Breast epithelium (tissue), 4 donors: ENCODE results near the gene GALNT9. TPM values are rescaled to one million over a fixed set of nuclear protein-coding genes. Genes with fewer than 3 reads are reported as not detected.

Source experiments
- DNase-seq, 2 donors: peaks; one replicate each; pipeline ENCODE4 v3.0.0-alpha.2; 2019; ENCODE audit warnings: low spot score in 2 of 2
- H3K27ac ChIP-seq, 2 donors: fragments of 200-600 bp; sonication (generic) in 1 of 2; one replicate each; pipeline ENCODE4 v1.5.1; 2016 to 2019; ENCODE audit warnings: mild to moderate bottlenecking in 1 of 2
- H3K27me3 ChIP-seq, 2 donors: fragments of 200-600 bp; sonication (generic) in 1 of 2; one replicate each; pipeline versions ENCODE4 v1.5.1 to v1.6.0; 2017 to 2019; ENCODE audit warnings: control low read depth in 1 of 2, mild to moderate bottlenecking in 1 of 2
- H3K36me3 ChIP-seq: fragments of 200-600 bp; one replicate; pipeline ENCODE4 v1.5.1; 2019
- H3K4me1 ChIP-seq, 2 donors: fragments of 200-600 bp; sonication (generic); one replicate each; pipeline ENCODE4 v1.5.1; 2016 to 2019; ENCODE audit warnings: control low read depth in 1 of 2
- H3K4me3 ChIP-seq, 3 donors: fragments of 200-600 bp; sonication (generic); 1 replicate in 2 of 3; 2 replicates in 1 of 3; pipeline ENCODE4 v1.5.1; 2016 to 2019; ENCODE audit warnings: mild to moderate bottlenecking in 3 of 3, moderate library complexity in 2 of 3
- H3K9me3 ChIP-seq, 2 donors: fragments of 200-600 bp; sonication (generic) in 1 of 2; one replicate each; pipeline ENCODE4 v1.5.1; 2016 to 2019; ENCODE audit warnings: control low read depth in 1 of 2
- POLR2A ChIP-seq: fragments of 450-650 bp; IDR thresholded peaks from one replicate; pipeline ENCODE4 v1.6.1; 2016; ENCODE audit warnings: antibody characterized with exemption, mild to moderate bottlenecking, moderate library complexity
- POLR2AphosphoS5 ChIP-seq, 3 donors: sonication (generic); formaldehyde crosslinking; IDR thresholded peaks; one replicate each; pipeline ENCODE4 v1.6.1; 2017; ENCODE audit warnings: antibody characterized with exemption in 3 of 3
- intact Hi-C: fragments of 100-400 bp; cut with DNase I; formaldehyde crosslinking; loops from one replicate; pipeline ENCODE4 v1.15.1; 2023; ENCODE audit warnings: low total_unique reads
- total RNA-seq, 3 donors: library from RNA; depleted of rRNA; stranded (reverse); fragments of >200 nt; gene quantifications; one replicate each; pipeline ENCODE4 v1.1.0, GENCODE V29; 2016
- TF ChIP-seq, protein P1 (sequence below), 3 donors: fragments of 450-650 bp; IDR thresholded peaks; one replicate each; pipeline ENCODE4 v1.5.1; 2016 to 2017; ENCODE audit warnings: antibody characterized with exemption in 3 of 3, mild to moderate bottlenecking in 3 of 3, moderate library complexity in 3 of 3

GALNT9 gene
- total RNA-seq, 3 donors from 2014 or later = 2.9 TPM; not detected in 2

DNA sequence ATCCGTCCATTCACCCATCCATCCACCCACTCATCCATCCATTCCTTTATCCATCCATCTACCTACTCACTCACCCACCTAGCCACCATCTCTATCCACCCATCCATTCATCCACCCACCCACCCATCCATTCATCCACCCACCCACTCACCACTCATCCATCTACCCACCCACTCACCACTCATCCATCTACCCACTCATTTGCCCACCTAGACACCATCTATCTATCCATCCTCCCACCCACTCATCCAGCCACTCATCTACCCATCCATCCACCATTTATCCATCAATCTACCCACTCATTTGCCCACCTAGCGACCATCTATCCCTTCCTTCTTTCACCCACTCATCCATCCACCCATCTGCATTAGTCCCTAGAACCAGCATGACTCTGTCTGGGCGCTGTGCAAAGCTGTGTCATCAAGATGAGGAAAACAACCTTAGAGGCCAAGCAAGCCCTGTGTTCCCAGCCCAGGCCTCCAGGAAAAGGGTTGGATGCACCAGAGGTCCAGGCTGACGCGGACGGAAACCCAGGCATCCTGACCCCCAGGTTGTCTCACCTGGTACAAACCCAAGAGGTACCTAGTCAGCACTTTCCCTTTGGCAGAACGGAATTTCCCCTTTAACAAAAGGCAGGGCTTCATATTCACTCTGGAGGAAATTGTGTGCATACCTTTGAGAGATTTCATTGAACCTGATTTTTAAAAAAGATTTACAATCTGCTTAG is 111.4 kb downstream of the GALNT9 start:
- DNase-seq = no peak
- Histone ChIP-seq H3K4me1 (no peaks in the 10 kb centered on the region), H3K27me3 (peaks cover 0 to 68% of the 10 kb centered on the region in 2 donors), H3K4me3 (no peak overlapping the region), H3K36me3 (no peaks in the 10 kb centered on the region), H3K9me3 (no peaks in the 10 kb centered on the region), H3K27ac (no peak overlapping the region)
- intact Hi-C loops = no loop called here
- TF ChIP-seq POLR2A = no peak
- TF ChIP-seq POLR2AphosphoS5 (IDR thresholded peaks at IDR 0.05) = no peak
- TF ChIP-seq, protein P1, sequence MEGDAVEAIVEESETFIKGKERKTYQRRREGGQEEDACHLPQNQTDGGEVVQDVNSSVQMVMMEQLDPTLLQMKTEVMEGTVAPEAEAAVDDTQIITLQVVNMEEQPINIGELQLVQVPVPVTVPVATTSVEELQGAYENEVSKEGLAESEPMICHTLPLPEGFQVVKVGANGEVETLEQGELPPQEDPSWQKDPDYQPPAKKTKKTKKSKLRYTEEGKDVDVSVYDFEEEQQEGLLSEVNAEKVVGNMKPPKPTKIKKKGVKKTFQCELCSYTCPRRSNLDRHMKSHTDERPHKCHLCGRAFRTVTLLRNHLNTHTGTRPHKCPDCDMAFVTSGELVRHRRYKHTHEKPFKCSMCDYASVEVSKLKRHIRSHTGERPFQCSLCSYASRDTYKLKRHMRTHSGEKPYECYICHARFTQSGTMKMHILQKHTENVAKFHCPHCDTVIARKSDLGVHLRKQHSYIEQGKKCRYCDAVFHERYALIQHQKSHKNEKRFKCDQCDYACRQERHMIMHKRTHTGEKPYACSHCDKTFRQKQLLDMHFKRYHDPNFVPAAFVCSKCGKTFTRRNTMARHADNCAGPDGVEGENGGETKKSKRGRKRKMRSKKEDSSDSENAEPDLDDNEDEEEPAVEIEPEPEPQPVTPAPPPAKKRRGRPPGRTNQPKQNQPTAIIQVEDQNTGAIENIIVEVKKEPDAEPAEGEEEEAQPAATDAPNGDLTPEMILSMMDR (IDR thresholded peaks at IDR 0.05) = no peak

DNA sequence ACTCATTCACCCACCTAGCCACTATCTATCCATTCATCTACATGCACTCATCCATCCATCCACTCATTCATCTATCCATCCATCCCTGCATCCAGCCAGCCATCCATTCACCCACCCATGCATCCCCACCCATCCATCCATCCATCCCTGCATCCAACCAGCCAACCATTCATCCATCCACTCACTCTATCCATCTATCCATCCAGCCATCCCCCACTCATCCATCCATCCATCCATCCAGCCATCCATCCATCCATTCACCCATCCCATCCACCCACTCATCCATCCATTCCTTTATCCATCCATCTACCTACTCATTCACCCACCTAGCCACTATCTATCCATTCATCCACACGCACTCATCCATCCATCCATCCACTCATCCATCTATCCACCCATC is 112.0 kb downstream of the GALNT9 start:
- no peak for TF ChIP-seq POLR2AphosphoS5 (IDR thresholded peaks at IDR 0.05)
- TF ChIP-seq, protein P1 (IDR thresholded peaks at IDR 0.05) = no peak
- TF ChIP-seq POLR2A = no peak
- Histone ChIP-seq H3K27ac (no peak overlapping the region), H3K9me3 (no peaks in the 10 kb centered on the region), H3K36me3 (no peaks in the 10 kb centered on the region), H3K4me3 (no peak overlapping the region), H3K4me1 (no peaks in the 10 kb centered on the region), H3K27me3 (peaks cover 0 to 67% of the 10 kb centered on the region in 2 donors)
- intact Hi-C loops = no loop called here
- DNase-seq = no peak

GRCh38 chr12:132216354-132216987 is 112.9 kb downstream of the GALNT9 start:
- no peaks in the 10 kb centered on the region for H3K9me3 ChIP-seq
- peaks cover 0 to 58% of the 10 kb centered on the region in 2 donors for H3K27me3 ChIP-seq
- H3K4me1 ChIP-seq = no peaks in the 10 kb centered on the region
- H3K27ac ChIP-seq = no peak overlapping the region
- intact Hi-C loops = no loop called here
- DNase-seq = no peak
- no peaks in the 10 kb centered on the region for H3K36me3 ChIP-seq
- H3K4me3 ChIP-seq = no peak overlapping the region
- TF ChIP-seq POLR2A = no peak
- no peak for TF ChIP-seq POLR2AphosphoS5 (IDR thresholded peaks at IDR 0.05)
- TF ChIP-seq, protein P1 (IDR thresholded peaks at IDR 0.05) = no peak

DNA sequence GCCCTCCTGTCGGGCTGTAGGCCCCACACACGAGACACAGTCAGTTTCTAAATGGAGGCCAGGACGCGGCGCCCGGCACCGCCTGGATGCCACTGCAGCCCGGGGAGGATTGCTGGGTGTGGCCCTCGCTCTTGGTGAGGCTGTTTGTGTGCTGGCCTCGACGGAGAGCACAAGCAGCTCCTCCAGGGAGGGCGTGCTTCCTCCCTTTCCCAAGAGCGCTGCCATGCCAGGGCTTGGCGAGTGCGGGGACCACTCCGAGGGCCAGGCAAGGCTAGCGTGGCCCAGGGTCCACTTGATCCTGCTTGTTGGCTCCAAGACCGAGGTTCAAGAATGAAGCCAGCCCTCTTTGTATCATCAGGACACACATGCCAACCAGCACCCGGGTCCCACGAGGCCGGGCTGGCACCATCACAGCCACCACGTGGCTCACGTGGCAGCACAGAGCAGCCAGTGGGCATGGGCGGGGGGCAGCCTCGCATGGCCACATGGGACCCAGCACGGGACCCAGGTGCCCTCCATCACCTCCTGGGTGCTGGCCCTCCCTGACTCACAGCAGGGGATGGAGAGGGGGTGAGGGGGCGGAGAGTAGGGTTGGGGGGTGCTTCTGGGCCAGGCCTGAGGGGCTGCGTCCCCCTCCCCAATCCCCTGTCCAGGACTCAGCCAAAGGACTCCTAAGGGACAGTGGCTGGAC is 113.9 kb downstream of the GALNT9 start:
- DNase-seq = no peak
- no peak overlapping the region for H3K4me3 ChIP-seq
- no peaks in the 10 kb centered on the region for H3K36me3 ChIP-seq
- H3K27ac ChIP-seq = no peak overlapping the region
- no peak for TF ChIP-seq POLR2A
- H3K9me3 ChIP-seq = peaks cover 0 to 3% of the 10 kb centered on the region in 2 donors
- H3K4me1 ChIP-seq = no peaks in the 10 kb centered on the region
- peaks cover 0 to 58% of the 10 kb centered on the region in 2 donors for H3K27me3 ChIP-seq
- intact Hi-C loops = no loop called here

DNA sequence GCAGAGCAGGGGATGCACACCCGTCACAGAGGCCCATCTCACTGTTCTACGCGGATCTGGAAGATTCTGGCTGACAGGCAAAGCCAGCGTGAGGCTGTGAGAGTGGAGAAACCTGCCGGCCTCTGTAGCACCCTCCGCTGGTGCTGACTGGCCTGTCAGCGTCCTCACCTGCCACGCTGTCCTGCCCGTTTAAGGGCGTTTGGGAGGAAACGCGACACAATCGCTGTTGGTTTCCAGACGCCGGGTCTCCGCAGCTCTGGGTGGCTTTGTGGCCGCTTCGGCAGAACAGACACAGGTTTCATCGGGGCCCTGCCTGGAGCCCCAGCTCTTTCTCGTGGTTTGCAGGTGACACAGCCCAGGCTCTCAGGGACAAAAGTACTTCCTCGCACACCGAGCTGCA is 114.5 kb downstream of the GALNT9 start:
- no peaks in the 10 kb centered on the region for H3K36me3 ChIP-seq
- H3K4me1 ChIP-seq = no peaks in the 10 kb centered on the region
- no peak overlapping the region for H3K4me3 ChIP-seq
- H3K27me3 ChIP-seq = peaks cover 0 to 54% of the 10 kb centered on the region in 2 donors
- peaks cover 0 to 3% of the 10 kb centered on the region in 2 donors for H3K9me3 ChIP-seq
- TF ChIP-seq, protein P1 (IDR thresholded peaks at IDR 0.05) = no peak
- TF ChIP-seq POLR2A = no peak
- no peak for TF ChIP-seq POLR2AphosphoS5 (IDR thresholded peaks at IDR 0.05)
- intact Hi-C loops = no loop called here
- DNase-seq = no peak
- no peak overlapping the region for H3K27ac ChIP-seq
